ENCODE data around the gene RBM33. TPM values are rescaled to one million over a fixed set of nuclear protein-coding genes. Genes with fewer than 3 reads are reported as not detected.

The RBM33 gene
- total and polyA plus RNA-seq, 2 donors from 2014 or later, result 9.8 to 78.7 TPM

GRCh38 chr7:155681663-155682062 is 37.2 kb downstream of the RBM33 start:
- intact Hi-C loops (cut with DNase I), result no loop called here
- TF ChIP-seq CTCF (IDR thresholded peaks at IDR 0.05; ENCODE audit: borderline replicate concordance, extremely low read depth, insufficient read depth), result no peak

GRCh38 chr7:155682484-155682883 is 38.0 kb downstream of the RBM33 start:
- peak in 1 of 5 donors; percentile 15 for DNase-seq
- no peaks in the 10 kb centered on the region for H3K9me3 ChIP-seq (ENCODE audit: control insufficient read depth in 2 of 3, insufficient read depth in 1 of 3, low read length in 3 of 3)
- no peak for FAIRE-seq
- H3K27me3 ChIP-seq (ENCODE audit: control insufficient read depth, insufficient read depth, low read length), result no peaks in the 10 kb centered on the region
- peaks cover 6 to 18% (median 10%) of the 10 kb centered on the region in 3 donors for H3K36me3 ChIP-seq (ENCODE audit: control insufficient read depth in 2 of 3, insufficient read depth in 3 of 3, low read length in 3 of 3)
- intact Hi-C loops (cut with DNase I), result no loop called here
- H3K27ac ChIP-seq (ENCODE audit: low read depth in 2 of 2, low read length in 2 of 2), result no peak overlapping the region
- TF ChIP-seq CTCF (IDR thresholded peaks at IDR 0.05; ENCODE audit: borderline replicate concordance, extremely low read depth, insufficient read depth), result no peak
- peaks cover 0 to 8% (median 4%) of the 10 kb centered on the region in 3 donors for H3K4me1 ChIP-seq (ENCODE audit: control insufficient read depth in 2 of 3, insufficient read depth in 2 of 3, low read depth in 1 of 3, low read length in 3 of 3)
- no peak overlapping the region for H3K9ac ChIP-seq (ENCODE audit: low read length in 3 of 3)
- H3K4me3 ChIP-seq (ENCODE audit: low read length in 3 of 3), result no peak overlapping the region

More at GRCh38 chr7:155681663-155682062, 37.2 kb downstream of the RBM33 start:
- Histone ChIP-seq H3K36me3 (ENCODE audit: control insufficient read depth in 2 of 3, insufficient read depth in 3 of 3, low read length in 3 of 3) (peaks cover 6 to 18% (median 10%) of the 10 kb centered on the region in 3 donors), H3K9ac (ENCODE audit: low read length in 3 of 3) (no peak overlapping the region), H3K27ac (ENCODE audit: low read depth in 2 of 2, low read length in 2 of 2) (no peak overlapping the region), H3K4me1 (ENCODE audit: control insufficient read depth in 2 of 3, insufficient read depth in 2 of 3, low read depth in 1 of 3, low read length in 3 of 3) (peaks cover 0 to 8% (median 4%) of the 10 kb centered on the region in 3 donors), H3K27me3 (ENCODE audit: control insufficient read depth, insufficient read depth, low read length) (no peaks in the 10 kb centered on the region), H3K9me3 (ENCODE audit: control insufficient read depth in 2 of 3, insufficient read depth in 1 of 3, low read length in 3 of 3) (no peaks in the 10 kb centered on the region), H3K4me3 (ENCODE audit: low read length in 3 of 3) (no peak overlapping the region)
- no peak for FAIRE-seq
- no peak for DNase-seq

- peaks cover 6 to 18% (median 10%) of the 10 kb centered on the region in 3 donors for H3K36me3 ChIP-seq (ENCODE audit: control insufficient read depth in 2 of 3, insufficient read depth in 3 of 3, low read length in 3 of 3)
- H3K27ac ChIP-seq (ENCODE audit: low read depth in 2 of 2, low read length in 2 of 2), result no peak overlapping the region
- no peak for TF ChIP-seq CTCF (IDR thresholded peaks at IDR 0.05; ENCODE audit: borderline replicate concordance, extremely low read depth, insufficient read depth)
Observed at GRCh38 chr7:155683098-155683497, 38.6 kb downstream of the RBM33 start.

DNA sequence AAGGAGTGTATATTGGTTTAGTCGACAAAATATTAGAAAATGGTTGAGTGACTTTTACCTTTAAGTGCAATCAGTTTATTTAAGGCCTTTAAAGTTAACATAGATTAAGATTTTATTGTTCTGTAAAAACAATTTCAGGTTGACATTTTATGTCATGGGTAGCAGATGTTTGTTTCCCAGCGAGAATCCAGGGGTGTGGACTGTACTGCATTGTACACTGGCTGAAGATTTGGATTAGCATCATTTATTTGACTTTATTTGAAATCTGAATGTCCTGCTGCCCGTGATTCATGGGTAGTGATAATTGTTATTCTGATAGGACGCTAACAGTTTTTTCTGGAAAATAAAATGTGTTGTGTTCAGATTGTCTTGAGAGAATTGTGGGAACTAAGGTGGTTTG is 39.3 kb downstream of the RBM33 start:
- peaks cover 6 to 18% (median 10%) of the 10 kb centered on the region in 3 donors for H3K36me3 ChIP-seq (ENCODE audit: control insufficient read depth in 2 of 3, insufficient read depth in 3 of 3, low read length in 3 of 3)
- no peak for TF ChIP-seq CTCF (IDR thresholded peaks at IDR 0.05; ENCODE audit: borderline replicate concordance, extremely low read depth, insufficient read depth)
- FAIRE-seq (no peak), DNase-seq (no peak)
- no peaks in the 10 kb centered on the region for H3K27me3 ChIP-seq (ENCODE audit: control insufficient read depth, insufficient read depth, low read length)
- H3K9ac ChIP-seq (ENCODE audit: low read length in 3 of 3), result no peak overlapping the region
- H3K4me3 ChIP-seq (ENCODE audit: low read length in 3 of 3), result no peak overlapping the region
- no peak overlapping the region for H3K27ac ChIP-seq (ENCODE audit: low read depth in 2 of 2, low read length in 2 of 2)
- no peaks in the 10 kb centered on the region for H3K9me3 ChIP-seq (ENCODE audit: control insufficient read depth in 2 of 3, insufficient read depth in 1 of 3, low read length in 3 of 3)
- peaks cover 0 to 8% (median 4%) of the 10 kb centered on the region in 3 donors for H3K4me1 ChIP-seq (ENCODE audit: control insufficient read depth in 2 of 3, insufficient read depth in 2 of 3, low read depth in 1 of 3, low read length in 3 of 3)
- intact Hi-C loops (cut with DNase I), result no loop called here

More at GRCh38 chr7:155683098-155683497, 38.6 kb downstream of the RBM33 start:
- Histone ChIP-seq H3K9ac (ENCODE audit: low read length in 3 of 3) (no peak overlapping the region), H3K9me3 (ENCODE audit: control insufficient read depth in 2 of 3, insufficient read depth in 1 of 3, low read length in 3 of 3) (no peaks in the 10 kb centered on the region), H3K27me3 (ENCODE audit: control insufficient read depth, insufficient read depth, low read length) (no peaks in the 10 kb centered on the region), H3K4me1 (ENCODE audit: control insufficient read depth in 2 of 3, insufficient read depth in 2 of 3, low read depth in 1 of 3, low read length in 3 of 3) (peaks cover 0 to 8% (median 4%) of the 10 kb centered on the region in 3 donors), H3K4me3 (ENCODE audit: low read length in 3 of 3) (no peak overlapping the region)
- no peak for DNase-seq
- intact Hi-C loops (cut with DNase I), result no loop called here
- FAIRE-seq, result no peak
